ENCODE data around the gene CD109. TPM values are rescaled to one million over a fixed set of nuclear protein-coding genes. Genes with fewer than 3 reads are reported as not detected.

CD109 gene
- total RNA-seq, 1 experiment from 2014 or later: 0.18 TPM

DNA sequence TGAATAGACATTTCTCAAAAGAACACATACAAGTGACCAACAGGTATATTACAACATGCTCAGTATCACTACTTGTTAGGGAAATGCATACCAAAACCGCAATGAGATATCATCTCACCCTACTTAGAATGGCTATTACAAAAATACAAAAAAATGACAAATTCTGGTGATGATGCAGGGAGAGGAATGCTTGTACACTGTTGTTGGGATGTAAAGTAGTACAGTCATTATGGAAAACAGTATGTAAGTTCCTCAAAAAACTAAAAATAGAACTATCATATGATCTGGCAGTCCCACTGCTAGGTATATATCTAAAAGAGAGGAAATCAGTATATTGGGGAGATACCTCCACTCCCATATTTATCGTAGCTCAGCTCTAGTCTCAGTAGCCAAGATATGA is 31.3 kb upstream of the CD109 start:
- ChIA-PET CTCF (no interaction called here), POLR2A (no interaction called here)
- H3K27me3 Mint-ChIP-seq (ENCODE audit: insufficient read depth, unreplicated experiment): no peaks in the 10 kb centered on the region
- BruUV-seq (replicated peaks): no TSS peak
- no peak overlapping the region for H3K4me3 Mint-ChIP-seq (ENCODE audit: unreplicated experiment)
- H3K27me3 ChIP-seq (replicated peaks; ENCODE audit: control insufficient read depth, insufficient read depth, low read length): no peaks in the 10 kb centered on the region
- H3K36me3 ChIP-seq (ENCODE audit: control insufficient read depth, insufficient read depth, low read length): no peaks in the 10 kb centered on the region
- DNase-seq: no peak
- H3K4me1 ChIP-seq: peaks cover 6% of the 10 kb centered on the region; the same call in 1 of the 2 replicates
- intact Hi-C loops (cut with micrococcal nuclease; ENCODE audit: unreplicated experiment): no loop called here
- no peaks in the 10 kb centered on the region for H3K36me3 Mint-ChIP-seq (ENCODE audit: insufficient read depth, unreplicated experiment)
- H3K9me3 Mint-ChIP-seq (ENCODE audit: unreplicated experiment): no peaks in the 10 kb centered on the region
- TF ChIP-seq, protein P1, sequence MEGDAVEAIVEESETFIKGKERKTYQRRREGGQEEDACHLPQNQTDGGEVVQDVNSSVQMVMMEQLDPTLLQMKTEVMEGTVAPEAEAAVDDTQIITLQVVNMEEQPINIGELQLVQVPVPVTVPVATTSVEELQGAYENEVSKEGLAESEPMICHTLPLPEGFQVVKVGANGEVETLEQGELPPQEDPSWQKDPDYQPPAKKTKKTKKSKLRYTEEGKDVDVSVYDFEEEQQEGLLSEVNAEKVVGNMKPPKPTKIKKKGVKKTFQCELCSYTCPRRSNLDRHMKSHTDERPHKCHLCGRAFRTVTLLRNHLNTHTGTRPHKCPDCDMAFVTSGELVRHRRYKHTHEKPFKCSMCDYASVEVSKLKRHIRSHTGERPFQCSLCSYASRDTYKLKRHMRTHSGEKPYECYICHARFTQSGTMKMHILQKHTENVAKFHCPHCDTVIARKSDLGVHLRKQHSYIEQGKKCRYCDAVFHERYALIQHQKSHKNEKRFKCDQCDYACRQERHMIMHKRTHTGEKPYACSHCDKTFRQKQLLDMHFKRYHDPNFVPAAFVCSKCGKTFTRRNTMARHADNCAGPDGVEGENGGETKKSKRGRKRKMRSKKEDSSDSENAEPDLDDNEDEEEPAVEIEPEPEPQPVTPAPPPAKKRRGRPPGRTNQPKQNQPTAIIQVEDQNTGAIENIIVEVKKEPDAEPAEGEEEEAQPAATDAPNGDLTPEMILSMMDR (IDR thresholded peaks at IDR 0.05; ENCODE audit: insufficient read depth in 1 of 2, low read depth in 1 of 2, low read length in 1 of 2, severe bottlenecking in 1 of 2, unreplicated experiment in 1 of 2): no peak
- H3K4me1 Mint-ChIP-seq (ENCODE audit: low read depth, unreplicated experiment): peaks cover 13% of the 10 kb centered on the region
- H3K9me3 ChIP-seq: no peaks in the 10 kb centered on the region
- no peak overlapping the region for H3K27ac Mint-ChIP-seq (ENCODE audit: unreplicated experiment)
- H3K4me3 ChIP-seq (ENCODE audit: low read depth, low read length): no peak overlapping the region

DNA sequence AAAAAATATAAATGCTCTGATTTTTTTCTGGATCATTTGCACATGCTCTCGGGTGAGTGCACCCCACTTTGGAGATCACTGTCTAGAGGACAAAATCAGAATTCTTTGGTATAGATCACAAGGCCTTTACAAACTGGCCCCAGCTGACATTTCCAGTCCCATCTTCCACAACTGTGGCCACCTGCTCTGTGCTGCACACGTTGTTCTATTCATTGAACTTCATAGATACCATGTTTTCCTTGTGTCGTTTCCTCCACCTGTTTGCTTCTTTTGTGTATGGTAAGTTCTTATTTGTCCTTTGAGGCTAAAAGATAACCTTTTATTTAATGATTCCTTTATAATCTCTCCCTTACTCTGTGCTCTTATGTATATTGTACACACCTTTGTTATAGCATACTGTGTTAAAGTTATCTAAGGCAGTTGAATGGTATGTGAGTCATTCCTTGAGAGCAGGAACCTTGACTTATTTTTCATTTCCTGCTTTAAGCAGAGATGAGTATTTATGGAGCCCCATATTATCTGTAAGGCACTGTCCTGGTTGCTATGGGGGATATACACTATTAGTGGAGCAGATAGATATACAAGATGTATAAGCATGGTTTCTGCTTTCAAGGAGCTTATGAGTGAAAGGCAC is 30.2 kb upstream of the CD109 start:
- no peaks in the 10 kb centered on the region for H3K27me3 Mint-ChIP-seq (ENCODE audit: insufficient read depth, unreplicated experiment)
- BruUV-seq (replicated peaks): no TSS peak
- H3K4me1 Mint-ChIP-seq (ENCODE audit: low read depth, unreplicated experiment): peaks cover 13% of the 10 kb centered on the region
- H3K36me3 Mint-ChIP-seq (ENCODE audit: insufficient read depth, unreplicated experiment): no peaks in the 10 kb centered on the region
- TF ChIP-seq, protein P1 (IDR thresholded peaks at IDR 0.05; ENCODE audit: insufficient read depth in 1 of 2, low read depth in 1 of 2, low read length in 1 of 2, severe bottlenecking in 1 of 2, unreplicated experiment in 1 of 2): no peak
- Histone ChIP-seq H3K27me3 (replicated peaks; ENCODE audit: control insufficient read depth, insufficient read depth, low read length) (no peaks in the 10 kb centered on the region), H3K9me3 (no peaks in the 10 kb centered on the region), H3K4me1 (peaks cover 6% of the 10 kb centered on the region; the same call in 1 of the 2 replicates), H3K36me3 (ENCODE audit: control insufficient read depth, insufficient read depth, low read length) (no peaks in the 10 kb centered on the region), H3K4me3 (ENCODE audit: low read depth, low read length) (no peak overlapping the region)
- no peaks in the 10 kb centered on the region for H3K9me3 Mint-ChIP-seq (ENCODE audit: unreplicated experiment)
- intact Hi-C loops (cut with micrococcal nuclease; ENCODE audit: unreplicated experiment): no loop called here
- no peak overlapping the region for H3K27ac Mint-ChIP-seq (ENCODE audit: unreplicated experiment)
- POLR2A ChIA-PET: interaction anchor here (1.5 kb wide), 1 partner anchor 11 kb away, joined by 4 read pairs; no protein-coding TSS in a partner anchor
- no peak overlapping the region for H3K4me3 Mint-ChIP-seq (ENCODE audit: unreplicated experiment)
- DNase-seq: no peak
- CTCF ChIA-PET: no interaction called here

GRCh38 chr6:73666393-73666792 is 29.6 kb upstream of the CD109 start:
- Histone ChIP-seq H3K4me1 (peaks cover 6% of the 10 kb centered on the region; the same call in 1 of the 2 replicates), H3K9me3 (no peaks in the 10 kb centered on the region), H3K27me3 (replicated peaks; ENCODE audit: control insufficient read depth, insufficient read depth, low read length) (no peaks in the 10 kb centered on the region), H3K36me3 (ENCODE audit: control insufficient read depth, insufficient read depth, low read length) (no peaks in the 10 kb centered on the region), H3K4me3 (ENCODE audit: low read depth, low read length) (no peak overlapping the region)
- Mint-ChIP-seq H3K27me3 (ENCODE audit: insufficient read depth, unreplicated experiment) (no peaks in the 10 kb centered on the region), H3K36me3 (ENCODE audit: insufficient read depth, unreplicated experiment) (no peaks in the 10 kb centered on the region), H3K27ac (ENCODE audit: unreplicated experiment) (no peak overlapping the region), H3K9me3 (ENCODE audit: unreplicated experiment) (no peaks in the 10 kb centered on the region), H3K4me3 (ENCODE audit: unreplicated experiment) (no peak overlapping the region), H3K4me1 (ENCODE audit: low read depth, unreplicated experiment) (peaks cover 13% of the 10 kb centered on the region)
- no TSS peak for BruUV-seq (replicated peaks)
- TF ChIP-seq, protein P1 (IDR thresholded peaks at IDR 0.05; ENCODE audit: insufficient read depth in 1 of 2, low read depth in 1 of 2, low read length in 1 of 2, severe bottlenecking in 1 of 2, unreplicated experiment in 1 of 2): no peak
- DNase-seq: no peak
- intact Hi-C loops (cut with micrococcal nuclease; ENCODE audit: unreplicated experiment): no loop called here
- ChIA-PET CTCF (no interaction called here), POLR2A (interaction anchor here (1.5 kb wide), 1 partner anchor 12 kb away, joined by 4 read pairs; no protein-coding TSS in a partner anchor)

Data from Caco-2 (cell line).